A673 (cell line): ENCODE measurements around the gene TPGS2.

ENCODE experiments used
- CTCF ChIP-seq: fragments of 300-800, 200-600 bp; sonication (generic); conservative IDR thresholded peaks from 2 replicates; pipeline ENCODE4 v1.5.1; 2017; ENCODE audit warnings: low read depth, mild to moderate bottlenecking, antibody characterized with exemption, low read length, moderate library complexity, mixed read lengths
- EZH2 ChIP-seq: fragments of 200-600 bp; sonication (generic); IDR thresholded peaks from 2 replicates; pipeline ENCODE4 v1.6.1; 2017; ENCODE audit warnings: borderline replicate concordance, low read depth, mild to moderate bottlenecking, mixed read lengths, antibody characterized with exemption, low read length; ENCODE audit not compliant: poor library complexity, severe bottlenecking

GRCh38 chr18:36839835-36840234 lies 11.0 kb upstream of the TPGS2 start:
- no peak for TF ChIP-seq CTCF
- TF ChIP-seq EZH2 = no peak
